GM12878 (cell line): ENCODE data around the gene VPS18. TPM values are rescaled to one million over a fixed set of nuclear protein-coding genes. Genes with fewer than 3 reads are reported as not detected.

Experiments used
- BRCA1 ChIP-seq: IDR thresholded peaks from 2 replicates; pipeline ENCODE4 v1.6.1; 2011; ENCODE audit warnings: low read depth, low read length, improper control_type of control experiment
- CEBPB ChIP-seq, 2 experiments: fragments of 150-350 bp in 1 of 2; IDR thresholded peaks; 2 replicates each; pipeline ENCODE4 v1.6.1; 2012 to 2014; ENCODE audit warnings: low read depth in 2 of 2, low read length in 2 of 2, borderline replicate concordance in 1 of 2, inconsistent platforms in 1 of 2
- DPF2 ChIP-seq: fragments of 450-650 bp; IDR thresholded peaks from 2 replicates; pipeline ENCODE4 v1.6.1; 2017; ENCODE audit warnings: mild to moderate bottlenecking
- EGR1 ChIP-seq, 2 experiments: IDR thresholded peaks; 1 replicate in 1 of 2; 2 replicates in 1 of 2; pipeline ENCODE4 v1.6.1; 2011 to 2012; ENCODE audit warnings: low read depth in 2 of 2, low read length in 2 of 2, borderline replicate concordance in 1 of 2, mild to moderate bottlenecking in 1 of 2, moderate library complexity in 1 of 2
- EZH2 ChIP-seq: IDR thresholded peaks from 2 replicates; pipeline ENCODE4 v1.6.1; 2012; ENCODE audit warnings: low read depth, mild to moderate bottlenecking, control low read depth, inconsistent platforms, low read length, borderline replicate concordance; ENCODE audit not compliant: control insufficient read depth
- HDAC6 ChIP-seq: fragments of 200-600 bp; sonication (generic); IDR thresholded peaks from one replicate; pipeline ENCODE4 v1.8.0; 2017; ENCODE audit warnings: antibody characterized with exemption; ENCODE audit not compliant: unreplicated experiment
- IKZF1 ChIP-seq: fragments of 450-650 bp; conservative IDR thresholded peaks from 2 replicates; pipeline ENCODE4 v1.6.1; 2017; ENCODE audit warnings: antibody characterized with exemption, mild to moderate bottlenecking
- MEF2A ChIP-seq: IDR thresholded peaks from 2 replicates; pipeline ENCODE4 v1.6.1; 2011; ENCODE audit warnings: low read depth, mild to moderate bottlenecking, low read length, moderate library complexity; ENCODE audit not compliant: insufficient read depth
- MXI1 ChIP-seq: fragments of 150-350 bp; IDR thresholded peaks from 2 replicates; pipeline ENCODE4 v1.6.1; 2011; ENCODE audit warnings: low read depth, mild to moderate bottlenecking, inconsistent platforms, low read length, improper control_type of control experiment
- MYC ChIP-seq: IDR thresholded peaks from 2 replicates; pipeline ENCODE4 v1.6.1; 2011; ENCODE audit warnings: mild to moderate bottlenecking, low read length, moderate library complexity, inconsistent platforms; ENCODE audit not compliant: insufficient read depth, insufficient replicate concordance, insufficient read length, severe bottlenecking
- NR2C1 ChIP-seq: fragments of 450-650 bp; IDR thresholded peaks from 2 replicates; pipeline ENCODE4 v1.6.1; 2017; ENCODE audit warnings: antibody characterized with exemption, mild to moderate bottlenecking, moderate library complexity
- PKNOX1 ChIP-seq: fragments of 450-650 bp; IDR thresholded peaks from 2 replicates; pipeline ENCODE4 v1.6.1; 2016; ENCODE audit warnings: mild to moderate bottlenecking
- POLR2AphosphoS5 ChIP-seq: IDR thresholded peaks from 2 replicates; pipeline ENCODE4 v1.6.1; 2011; ENCODE audit warnings: mild to moderate bottlenecking, low read length, inconsistent platforms
- POU2F2 ChIP-seq: IDR thresholded peaks from 3 replicates; pipeline ENCODE4 v1.6.1; 2011; ENCODE audit warnings: low read depth, mild to moderate bottlenecking, low read length, borderline replicate concordance
- RBBP5 ChIP-seq: fragments of 200-600 bp; sonication (generic); conservative IDR thresholded peaks from 2 replicates; pipeline ENCODE4 v1.6.1; 2016
- RELA ChIP-seq: fragments of 450-650 bp; IDR thresholded peaks from 2 replicates; pipeline ENCODE4 v1.8.0; 2014; ENCODE audit warnings: borderline replicate concordance; ENCODE audit not compliant: partially characterized antibody
- REST ChIP-seq: IDR thresholded peaks from 2 replicates; pipeline ENCODE4 v1.6.1; 2012; ENCODE audit warnings: mild to moderate bottlenecking, low read depth, low read length
- SP1 ChIP-seq: IDR thresholded peaks from one replicate; pipeline ENCODE4 v1.6.1; 2011; ENCODE audit warnings: low read depth, low read length
- SREBF2 ChIP-seq: IDR thresholded peaks from 2 replicates; pipeline ENCODE4 v1.6.1; 2012; ENCODE audit warnings: mild to moderate bottlenecking, low read length
- SUPT20H ChIP-seq: IDR thresholded peaks from 2 replicates; pipeline ENCODE4 v1.6.1; 2011; ENCODE audit warnings: low read depth, mild to moderate bottlenecking, low read length, moderate library complexity, borderline replicate concordance; ENCODE audit not compliant: control insufficient read depth
- TAF1 ChIP-seq: IDR thresholded peaks from 2 replicates; pipeline ENCODE4 v1.6.1; 2011; ENCODE audit warnings: mild to moderate bottlenecking, low read depth, low read length, borderline replicate concordance
- ZBTB4 ChIP-seq: fragments of 450-650 bp; formaldehyde crosslinking; IDR thresholded peaks from 2 replicates; pipeline ENCODE4 v1.4.0; 2022; ENCODE audit warnings: mild to moderate bottlenecking, moderate library complexity
- ZNF622 ChIP-seq: fragments of 450-650 bp; IDR thresholded peaks from 2 replicates; pipeline ENCODE4 v1.6.1; 2017; ENCODE audit warnings: mild to moderate bottlenecking, inconsistent platforms
- polyA plus RNA-seq, 11 experiments: library from polyadenylated mRNA; depleted of rRNA in 4 of 11; unstranded in 6 of 11; stranded (reverse) in 5 of 11; fragments of >200 nt; fragmentation: Nextera tagmentation in 4 of 11; fragmentation: Illumina TruSeq in 1 of 11; extraction: Ambion mirVana in 4 of 11; extraction: Trizol in 1 of 11; gene quantifications; 1 replicate in 1 of 11; 2 replicates in 10 of 11; pipeline versions ENCODE4 v1.2.1 to v1.2.3, GENCODE V29; 2011 to 2016; ENCODE audit warnings: inconsistent platforms in 2 of 11, missing spikeins in 2 of 11, low read depth in 1 of 11
- total RNA-seq, 4 experiments: library from RNA; depleted of rRNA in 3 of 4; stranded (reverse); fragments of >200 nt in 3 of 4; fragmentation: Illumina TruSeq in 1 of 4; extraction: Trizol in 1 of 4; gene quantifications; 2 replicates each; pipeline versions ENCODE4 v1.2.1 to v1.2.3, GENCODE V29; 2013 to 2021

Gene VPS18
- total and polyA plus RNA-seq, 10 of the 15 experiments (the other 5 are each of a cell fraction or from before 2014, with no cell fraction given) = 0.71 to 20.4 (median 10.6) TPM

- TF ChIP-seq POLR2AphosphoS5 (no peak), NR2C1 (no peak), SREBF2 (no peak), PKNOX1 (no peak), EZH2 (no peak), SUPT20H (no peak), BRCA1 (no peak), REST (no peak), SP1 (no peak), ZNF622 (no peak), POU2F2 (0 out of 3 replicates have a peak, but pooled peaks have one; percentile 29), CEBPB (IDR thresholded peaks at IDR 0.05; ENCODE audit: borderline replicate concordance in 1 of 2, low read depth in 2 of 2, low read length in 2 of 2) (no peak), RBBP5 (no peak), MEF2A (no peak), DPF2 (peak; percentile 17; the same call in 1 of the 2 replicates), TAF1 (no peak), EGR1 (IDR thresholded peaks at IDR 0.05; ENCODE audit: borderline replicate concordance in 1 of 2, low read depth in 2 of 2, low read length in 2 of 2) (peak in 1 of 2 experiments; percentile 83; a peak in 2 of 3 replicates), MXI1 (no peak), ZBTB4 (CRISPR knock-in tag) (no peak), MYC (no peak), HDAC6 (no peak), RELA (no peak), IKZF1 (peak; percentile 51; the same call in 1 of the 2 replicates)
These were observed 12.9 kb downstream of the VPS18 start (continued) for GRCh38 chr15:40906991-40907802.
